ENCODE results near the gene R3HDM4. TPM values are rescaled to one million over a fixed set of nuclear protein-coding genes. Genes with fewer than 3 reads are reported as not detected.

The R3HDM4 gene
- total and polyA plus RNA-seq, 11 donors, result 17.1 to 47.1 (median 24.2) TPM

DNA sequence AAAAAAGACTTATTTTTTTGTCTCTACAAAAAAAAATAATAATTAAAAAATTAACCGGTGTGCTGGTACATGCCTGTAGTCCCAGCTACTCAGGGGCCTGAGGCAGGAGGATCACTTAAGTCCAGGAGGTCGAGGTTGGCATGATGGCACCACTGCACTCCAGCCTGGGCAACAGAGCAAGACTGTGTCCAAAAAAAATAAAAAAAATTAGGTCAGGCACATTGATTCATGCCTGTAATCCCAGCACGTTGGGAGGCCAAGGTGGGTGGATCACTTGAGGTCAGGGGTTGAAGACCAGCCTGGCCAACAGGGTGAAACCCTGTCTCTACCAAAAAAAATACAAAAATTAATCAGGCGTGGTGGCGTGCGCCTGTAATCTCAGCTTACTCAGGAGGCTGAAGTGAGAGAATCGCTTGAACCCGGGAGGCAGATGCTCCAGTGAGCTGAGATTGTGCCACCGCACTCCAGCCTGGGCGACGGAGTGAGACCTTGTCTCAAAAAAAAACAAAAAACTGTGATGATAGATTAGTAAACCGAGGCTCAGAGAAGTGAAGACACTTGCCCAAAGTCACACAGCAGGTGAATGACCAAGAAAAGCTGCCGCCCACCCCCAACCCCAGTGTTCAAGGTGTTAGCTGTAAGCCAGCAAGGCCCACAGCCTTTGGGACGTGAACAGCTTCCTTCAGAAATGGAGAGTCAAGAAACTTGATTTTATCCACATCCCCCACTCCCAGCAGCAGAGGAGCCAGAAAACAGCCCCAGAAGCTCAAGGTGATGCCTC is 10.4 kb downstream of the R3HDM4 start:
- H3K36me3 ChIP-seq, result peaks cover 0 to 31% (median 12%) of the 10 kb centered on the region in 9 donors
- no peak overlapping the region for H3K27ac ChIP-seq
- no peaks in the 10 kb centered on the region for H3K27me3 ChIP-seq
- ATAC-seq, result no peak
- DNase-seq, result no peak
- H3K9me3 ChIP-seq, result no peaks in the 10 kb centered on the region
- TF ChIP-seq, protein P1, sequence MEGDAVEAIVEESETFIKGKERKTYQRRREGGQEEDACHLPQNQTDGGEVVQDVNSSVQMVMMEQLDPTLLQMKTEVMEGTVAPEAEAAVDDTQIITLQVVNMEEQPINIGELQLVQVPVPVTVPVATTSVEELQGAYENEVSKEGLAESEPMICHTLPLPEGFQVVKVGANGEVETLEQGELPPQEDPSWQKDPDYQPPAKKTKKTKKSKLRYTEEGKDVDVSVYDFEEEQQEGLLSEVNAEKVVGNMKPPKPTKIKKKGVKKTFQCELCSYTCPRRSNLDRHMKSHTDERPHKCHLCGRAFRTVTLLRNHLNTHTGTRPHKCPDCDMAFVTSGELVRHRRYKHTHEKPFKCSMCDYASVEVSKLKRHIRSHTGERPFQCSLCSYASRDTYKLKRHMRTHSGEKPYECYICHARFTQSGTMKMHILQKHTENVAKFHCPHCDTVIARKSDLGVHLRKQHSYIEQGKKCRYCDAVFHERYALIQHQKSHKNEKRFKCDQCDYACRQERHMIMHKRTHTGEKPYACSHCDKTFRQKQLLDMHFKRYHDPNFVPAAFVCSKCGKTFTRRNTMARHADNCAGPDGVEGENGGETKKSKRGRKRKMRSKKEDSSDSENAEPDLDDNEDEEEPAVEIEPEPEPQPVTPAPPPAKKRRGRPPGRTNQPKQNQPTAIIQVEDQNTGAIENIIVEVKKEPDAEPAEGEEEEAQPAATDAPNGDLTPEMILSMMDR (IDR thresholded peaks at IDR 0.05), result no peak
- TF ChIP-seq POLR2A (IDR thresholded peaks at IDR 0.05), result no peak
- H3K4me3 ChIP-seq, result no peak overlapping the region
- intact Hi-C loops (cut with DNase I), result no loop called here
- 91 to 93% (median 93%) methylated on average over 14 of the region's 14 CpGs for WGBS, 4 donors
- H3K4me1 ChIP-seq, result peaks cover 0 to 8% (median 0%) of the 10 kb centered on the region in 12 donors

DNA sequence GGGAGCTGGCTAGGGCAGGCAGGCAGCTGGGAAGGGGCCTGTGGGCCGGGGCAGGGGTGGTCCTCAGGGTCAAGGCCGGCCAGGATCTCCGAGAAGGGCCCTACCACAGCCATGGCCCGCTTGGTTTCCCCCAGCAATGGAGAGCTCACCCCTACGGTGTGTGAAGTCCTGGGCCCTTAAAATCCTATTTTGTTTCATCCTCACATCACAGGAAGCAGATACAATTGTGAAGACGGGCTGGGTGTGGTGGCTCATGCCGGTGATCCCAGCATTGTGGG is 11.0 kb downstream of the R3HDM4 start:
- no peak overlapping the region for H3K27ac ChIP-seq
- TF ChIP-seq POLR2A (IDR thresholded peaks at IDR 0.05), result no peak
- TF ChIP-seq, protein P1 (IDR thresholded peaks at IDR 0.05), result no peak
- intact Hi-C loops (cut with DNase I), result no loop called here
- H3K4me3 ChIP-seq, result no peak overlapping the region
- no peaks in the 10 kb centered on the region for H3K27me3 ChIP-seq
- H3K4me1 ChIP-seq, result peaks cover 0 to 2% (median 0%) of the 10 kb centered on the region in 12 donors
- WGBS, 4 donors, result 76 to 87% (median 82%) methylated on average over 4 to 7 of the region's 7 CpGs
- DNase-seq (peak in 1 of 5 donors; percentile 6), ATAC-seq (no peak)
- H3K36me3 ChIP-seq, result peaks cover 0 to 38% (median 14%) of the 10 kb centered on the region in 9 donors
- no peaks in the 10 kb centered on the region for H3K9me3 ChIP-seq

DNA sequence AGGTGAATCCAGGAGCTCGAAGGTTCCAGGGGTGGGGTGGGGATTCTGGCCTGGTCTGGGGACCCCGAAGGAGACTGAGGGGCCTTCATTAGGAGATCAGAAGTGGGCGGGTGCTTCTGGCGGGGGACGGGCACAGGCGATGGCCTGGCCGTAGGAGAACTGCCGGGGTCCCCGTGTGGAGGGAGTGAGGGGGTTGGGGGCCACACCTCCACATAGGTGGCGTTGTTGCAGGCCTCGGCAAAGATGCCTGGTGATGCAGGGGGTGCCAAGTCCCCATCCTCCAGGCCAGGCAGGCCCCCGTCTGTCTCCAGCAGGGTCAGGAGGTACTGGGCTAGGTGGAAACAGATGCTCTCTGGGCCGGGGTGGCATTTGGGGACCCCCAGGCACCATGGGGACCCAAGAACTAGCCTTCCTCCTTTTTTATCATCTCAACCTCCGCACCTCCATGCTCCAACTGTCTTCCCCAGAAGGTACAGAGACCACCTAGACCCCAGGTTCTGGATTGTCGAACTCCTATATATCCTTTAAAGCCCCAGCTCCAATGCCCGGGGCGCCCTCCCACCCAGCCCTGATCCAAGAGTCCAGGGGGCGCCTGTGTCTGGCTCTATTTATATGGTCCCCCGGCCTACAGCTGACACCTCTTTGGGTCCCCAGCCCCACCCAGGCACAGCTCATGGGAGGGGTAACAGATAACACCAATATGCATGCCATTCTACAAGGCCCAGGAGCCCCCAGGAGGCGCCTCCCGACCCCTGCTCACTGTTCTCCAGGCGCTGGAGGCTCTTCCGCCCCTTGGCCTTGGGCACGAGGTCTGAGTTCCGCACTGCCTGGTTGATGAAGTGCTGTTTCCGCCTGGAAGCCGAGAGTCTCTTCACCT is 11.6 kb downstream of the R3HDM4 start:
- TF ChIP-seq, protein P1 (IDR thresholded peaks at IDR 0.05), result no peak
- no peak for TF ChIP-seq POLR2A (IDR thresholded peaks at IDR 0.05)
- no peaks in the 10 kb centered on the region for H3K4me1 ChIP-seq
- no peak overlapping the region for H3K4me3 ChIP-seq
- H3K27me3 ChIP-seq, result no peaks in the 10 kb centered on the region
- 94 to 97% (median 95%) methylated on average over 26 to 27 of the region's 27 CpGs for WGBS, 4 donors
- DNase-seq, result no peak
- no peak for ATAC-seq
- H3K27ac ChIP-seq, result no peak overlapping the region
- H3K36me3 ChIP-seq, result peaks cover 0 to 42% (median 14%) of the 10 kb centered on the region in 9 donors
- H3K9me3 ChIP-seq, result no peaks in the 10 kb centered on the region
- intact Hi-C loops (cut with DNase I), result no loop called here

Data from heart left ventricle (tissue), 16 donors.